GM11168 (cell line): ENCODE measurements around the gene TM9SF4.

ENCODE experiments used
- in situ Hi-C: fragments of 300-500 bp; cut with MboI; formaldehyde crosslinking; loops from one replicate; pipeline ENCODE4 v1.12.0; 2022; ENCODE audit warnings: low sequenced_read_pairs; ENCODE audit not compliant: unreplicated experiment

TM9SF4 gene

DNA sequence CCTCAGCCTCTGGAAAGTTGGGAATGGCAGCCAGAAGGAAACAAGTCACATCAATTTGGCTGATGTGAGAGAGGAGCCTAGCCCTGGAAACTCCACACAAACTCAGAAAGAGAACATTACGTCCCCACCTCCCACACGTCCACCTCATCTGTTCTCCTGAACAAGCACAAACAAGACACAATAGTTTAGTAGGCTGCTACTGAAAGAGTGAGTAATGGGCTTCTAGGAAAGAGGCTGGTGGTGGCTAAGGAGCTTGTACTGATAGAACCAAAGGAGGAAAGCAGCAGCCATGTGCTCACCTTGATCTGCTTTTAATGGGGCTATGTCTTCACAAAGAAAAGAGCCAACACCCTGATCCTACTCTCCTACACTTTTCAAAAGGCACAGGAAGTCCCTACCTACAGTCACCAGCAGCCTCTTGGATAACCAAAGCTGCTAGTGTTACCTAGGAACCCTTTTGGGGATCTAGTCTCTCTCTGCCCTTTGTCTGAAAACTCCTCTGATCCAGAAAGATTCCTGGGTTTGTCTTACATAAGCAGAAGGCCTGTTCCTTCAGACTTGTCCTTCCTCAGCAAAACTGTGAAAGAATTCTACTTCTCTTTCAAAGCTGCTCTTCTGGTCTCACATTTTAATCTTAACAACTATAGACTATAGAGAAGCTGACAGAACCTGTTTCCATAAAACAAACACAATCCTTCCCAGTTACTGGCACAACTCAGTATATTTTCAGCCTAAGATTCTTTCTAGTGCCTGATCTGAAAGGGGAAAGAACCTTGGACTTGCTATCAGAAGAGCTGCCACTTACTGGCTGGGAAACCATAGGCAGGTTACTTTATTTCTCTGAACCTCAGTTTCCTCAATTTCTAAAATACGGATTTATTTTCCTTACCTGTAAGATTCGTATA lies 94.9 kb downstream of the TM9SF4 start:
- in situ Hi-C loops, result no loop called here

DNA sequence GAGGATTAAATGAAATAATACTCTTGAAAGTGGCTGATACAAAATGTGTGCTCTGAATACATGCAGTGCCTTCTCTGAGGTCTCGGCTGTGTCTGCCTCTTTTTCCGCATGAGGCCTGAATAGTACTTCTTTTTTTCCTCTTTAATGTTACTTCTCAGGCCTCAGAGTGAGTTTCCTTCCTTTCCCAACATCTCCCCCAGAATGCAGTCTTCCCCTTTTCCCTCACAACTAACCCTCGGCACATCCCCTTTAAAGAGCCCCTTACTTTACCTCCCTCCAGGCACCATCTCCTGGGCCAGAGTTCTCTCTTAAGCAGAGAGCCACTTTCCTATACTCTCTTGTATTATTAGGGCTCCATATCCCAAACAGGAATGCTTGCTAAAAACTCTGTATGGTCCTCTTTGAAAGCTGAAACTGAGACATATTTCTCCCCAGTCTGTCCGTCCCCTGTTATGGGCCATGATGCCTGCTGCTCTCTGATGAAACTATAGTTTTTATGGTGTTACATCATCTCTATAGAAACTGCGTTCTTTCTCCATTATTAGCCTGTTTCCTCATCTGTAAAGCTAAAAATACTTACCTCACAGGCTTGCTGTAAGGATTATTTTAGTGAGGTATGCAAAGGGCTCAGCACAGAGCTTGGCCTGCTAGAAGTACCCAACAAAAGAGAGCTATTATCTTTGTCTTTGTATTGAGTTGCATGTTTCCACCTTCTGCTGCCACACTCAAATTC lies 95.8 kb downstream of the TM9SF4 start:
- in situ Hi-C loops, result no loop called here

DNA sequence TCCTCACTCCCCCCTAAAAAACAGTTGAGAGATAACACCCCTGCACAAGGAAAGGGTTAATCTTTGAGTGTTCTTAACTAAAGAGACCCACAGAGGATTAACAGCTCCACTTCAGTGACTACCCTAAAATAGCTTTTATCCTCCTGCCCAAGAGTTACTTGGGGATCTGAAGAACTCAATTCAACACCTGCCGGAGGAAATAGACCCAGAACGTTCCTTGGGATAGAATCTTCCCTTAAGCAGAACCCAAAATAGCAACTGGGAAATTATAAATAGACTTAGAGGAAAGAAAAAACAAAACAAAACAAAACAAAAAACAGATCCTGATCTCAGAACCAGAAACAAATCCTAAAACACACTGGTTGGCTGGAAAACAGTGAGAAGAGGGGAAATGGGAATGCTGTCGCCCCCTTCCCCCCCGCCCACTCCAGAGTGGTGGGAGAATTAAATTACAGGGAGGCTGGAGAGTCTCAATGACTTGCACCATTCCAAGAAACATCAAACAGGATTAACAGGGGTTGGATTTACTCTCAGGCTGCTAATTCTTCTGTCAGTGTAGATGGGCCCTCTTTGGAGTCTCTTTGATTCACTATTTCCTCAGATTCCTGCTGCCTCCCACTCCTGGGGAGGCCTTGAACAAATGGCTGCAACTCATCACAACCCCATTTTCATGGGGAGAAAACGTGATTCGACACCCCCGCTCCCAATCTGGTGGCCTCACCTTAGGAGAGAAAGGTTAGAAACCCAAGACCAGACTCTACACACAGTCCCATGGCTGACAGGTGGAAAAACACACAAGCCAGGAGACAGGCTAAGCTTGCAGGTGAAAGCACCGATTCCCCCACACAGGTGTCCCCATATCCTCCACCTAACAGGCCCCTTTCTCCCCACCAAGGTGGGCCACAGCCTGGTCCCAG lies 96.6 kb downstream of the TM9SF4 start:
- in situ Hi-C loops, result no loop called here

DNA sequence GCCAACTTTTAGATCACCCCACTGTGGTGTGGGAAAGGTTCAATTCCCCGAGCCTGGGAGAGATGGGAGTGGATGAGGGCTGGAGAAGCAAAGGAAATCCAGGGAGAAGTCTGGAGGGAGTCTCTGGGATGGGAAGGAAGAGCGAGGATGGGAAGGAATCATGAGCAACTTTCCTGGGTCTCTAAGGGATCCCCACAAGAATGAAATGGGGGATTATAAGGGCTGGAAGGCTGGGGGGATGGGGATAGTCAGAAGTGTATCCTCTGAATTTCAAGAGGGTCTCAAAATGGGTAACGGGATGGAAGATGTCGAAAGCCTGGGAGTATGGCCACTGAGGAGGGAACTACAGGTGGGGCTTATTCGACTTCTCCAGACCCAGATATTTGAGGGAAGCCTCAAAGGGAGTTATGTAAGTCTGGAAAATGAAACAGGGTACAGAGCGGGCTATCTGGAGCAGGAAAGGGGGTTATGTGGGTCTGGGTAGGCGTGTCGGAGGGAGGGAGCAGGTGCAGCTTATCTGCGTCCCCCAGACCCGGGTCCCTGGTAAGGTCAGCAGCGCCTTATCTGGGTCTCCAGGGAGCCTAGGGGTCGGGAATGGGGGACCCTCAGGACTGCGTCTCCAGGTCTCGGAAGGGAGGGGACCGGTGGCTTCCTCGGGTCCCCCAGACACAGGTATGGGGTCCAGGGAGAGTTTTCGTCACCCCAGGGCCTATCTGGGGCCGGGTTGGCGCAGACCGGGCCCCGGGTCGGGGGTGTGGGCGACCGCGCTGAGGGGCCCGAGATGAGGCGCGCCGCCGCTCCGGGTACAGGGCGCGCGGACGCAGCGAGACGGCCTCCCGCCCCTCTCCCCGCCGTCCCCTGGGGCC lies 97.5 kb downstream of the TM9SF4 start:
- in situ Hi-C loops, result no loop called here

DNA sequence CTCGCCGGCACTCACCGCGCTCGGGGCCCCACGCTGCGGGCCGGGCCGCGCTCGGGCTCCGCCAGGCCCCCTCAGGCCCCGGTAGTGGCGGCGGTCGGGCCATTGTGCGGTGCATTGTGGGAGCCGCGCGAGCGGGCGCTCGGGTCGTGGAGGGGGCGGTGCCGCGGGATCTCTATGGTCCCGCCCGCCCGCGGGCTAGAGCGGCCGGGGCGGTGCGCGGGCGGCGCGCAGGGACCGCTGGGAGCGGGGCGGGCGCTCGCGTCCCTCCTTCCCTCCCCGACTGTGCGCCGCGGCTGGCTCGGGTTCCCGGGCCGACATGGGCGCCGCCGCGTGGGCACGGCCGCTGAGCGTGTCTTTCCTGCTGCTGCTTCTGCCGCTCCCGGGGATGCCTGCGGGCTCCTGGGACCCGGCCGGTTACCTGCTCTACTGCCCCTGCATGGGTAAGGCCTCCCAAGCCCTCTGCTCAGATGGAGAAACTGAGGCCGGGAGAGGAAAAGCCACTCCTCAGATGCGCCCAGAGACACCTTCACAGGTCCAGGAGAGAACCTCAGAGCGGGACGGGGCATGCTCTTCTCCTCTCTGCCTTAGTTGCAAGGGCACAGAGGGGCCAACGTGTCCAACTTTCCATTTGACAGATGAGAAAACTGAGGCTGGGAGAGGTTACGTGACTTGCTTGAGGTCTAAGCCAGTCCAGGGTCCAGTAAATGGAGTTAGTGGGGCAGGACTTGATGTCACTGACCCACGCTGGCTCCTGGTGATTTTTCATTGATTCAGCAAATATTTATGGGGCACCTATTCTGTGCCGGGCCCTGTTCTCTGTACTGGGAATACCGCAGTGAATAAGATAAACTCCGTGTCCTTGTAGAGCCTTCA lies 98.3 kb downstream of the TM9SF4 start, which contains the start of the genes PLAGL2 and POFUT1:
PLAGL2 (minus strand) TSS at position 118 of the 873 bp plus-strand sequence. CDS start 5,565 bp downstream, outside the sequence.
POFUT1 (plus strand) TSS at position 255 of the 873 bp plus-strand sequence; CDS start at position 317, 62 bp downstream.
- in situ Hi-C loops, result no loop called here

DNA sequence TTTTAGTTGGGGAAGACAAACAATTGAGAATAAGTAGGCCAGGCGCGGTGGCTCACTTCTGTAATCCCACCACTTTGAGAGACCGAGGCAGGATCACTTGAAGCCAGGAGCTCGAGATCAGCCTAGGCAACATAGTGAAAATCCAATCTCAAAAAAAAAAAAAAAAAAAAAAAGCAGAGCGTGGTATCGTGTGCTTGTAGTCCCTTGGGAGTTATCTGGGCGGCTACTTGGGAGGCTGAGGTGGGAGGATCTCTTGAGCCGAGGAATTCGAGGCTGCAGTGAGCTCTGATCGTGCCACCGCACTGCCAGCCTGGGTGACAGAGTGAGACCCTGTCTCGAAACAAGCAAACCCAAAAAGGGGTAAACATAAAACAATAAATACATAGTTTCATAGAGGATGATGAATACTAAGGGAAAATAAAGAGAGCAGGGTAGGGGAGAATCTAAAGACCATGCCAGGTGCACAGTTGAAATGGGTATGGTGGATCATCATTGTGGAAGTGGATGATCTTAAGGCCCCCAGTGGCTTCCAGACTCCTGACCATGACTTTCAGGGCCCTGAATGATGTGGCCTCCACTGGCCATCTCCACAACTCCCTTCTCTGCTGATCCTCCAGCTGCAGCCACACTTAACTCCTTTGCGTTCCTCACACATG lies 99.1 kb downstream of the TM9SF4 start:
- in situ Hi-C loops, result no loop called here

DNA sequence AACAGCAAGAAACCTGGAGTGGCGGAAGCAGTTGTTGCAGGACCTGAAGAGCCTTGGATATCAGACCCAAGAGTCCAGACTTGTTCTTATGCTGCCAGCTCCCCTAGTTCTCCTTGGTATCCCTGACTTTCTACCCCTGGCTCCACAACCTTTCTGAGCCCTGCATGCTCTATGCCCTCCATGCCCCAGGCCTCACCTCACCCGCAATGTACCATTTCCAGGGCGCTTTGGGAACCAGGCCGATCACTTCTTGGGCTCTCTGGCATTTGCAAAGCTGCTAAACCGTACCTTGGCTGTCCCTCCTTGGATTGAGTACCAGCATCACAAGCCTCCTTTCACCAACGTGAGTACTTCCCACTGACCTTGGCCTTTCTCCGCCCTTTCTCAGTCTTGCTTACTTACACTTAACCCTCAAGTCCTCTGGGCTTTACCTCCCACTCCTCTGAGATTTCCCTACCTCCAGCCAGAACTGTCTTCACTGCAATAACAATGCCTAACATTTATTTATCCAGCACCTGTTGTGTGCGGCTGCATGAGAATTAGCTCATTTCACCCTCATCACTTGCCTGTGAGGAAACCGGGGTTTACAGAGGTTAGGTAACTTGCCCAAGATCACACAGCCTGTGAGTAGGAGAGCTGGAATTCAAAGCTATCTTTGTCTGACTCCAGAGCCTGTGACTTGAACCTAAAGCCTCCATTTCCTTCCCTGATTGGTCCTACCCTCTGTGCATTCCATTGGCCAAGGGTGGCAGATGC lies 100.5 kb downstream of the TM9SF4 start:
- in situ Hi-C loops, result no loop called here

DNA sequence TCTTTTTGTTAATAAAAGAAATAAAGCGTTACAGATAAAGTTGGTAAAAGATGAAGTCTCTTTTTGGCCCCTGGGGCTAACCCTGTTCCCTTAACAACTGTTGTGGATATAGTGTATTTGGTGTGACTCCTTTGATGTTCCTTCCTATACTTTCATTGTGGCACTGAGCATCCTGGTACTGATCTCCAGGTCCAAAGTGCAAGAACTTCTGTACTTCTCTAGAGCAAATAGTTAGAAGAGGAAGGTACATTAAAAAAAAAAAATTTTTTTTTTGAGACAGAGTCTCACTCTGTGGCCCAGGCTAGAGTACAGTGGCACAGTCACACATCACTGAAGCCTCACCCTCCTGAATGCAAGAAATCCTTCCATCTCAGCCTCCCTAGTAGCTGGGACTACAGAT lies 104.4 kb downstream of the TM9SF4 start:
- in situ Hi-C loops, result no loop called here

DNA sequence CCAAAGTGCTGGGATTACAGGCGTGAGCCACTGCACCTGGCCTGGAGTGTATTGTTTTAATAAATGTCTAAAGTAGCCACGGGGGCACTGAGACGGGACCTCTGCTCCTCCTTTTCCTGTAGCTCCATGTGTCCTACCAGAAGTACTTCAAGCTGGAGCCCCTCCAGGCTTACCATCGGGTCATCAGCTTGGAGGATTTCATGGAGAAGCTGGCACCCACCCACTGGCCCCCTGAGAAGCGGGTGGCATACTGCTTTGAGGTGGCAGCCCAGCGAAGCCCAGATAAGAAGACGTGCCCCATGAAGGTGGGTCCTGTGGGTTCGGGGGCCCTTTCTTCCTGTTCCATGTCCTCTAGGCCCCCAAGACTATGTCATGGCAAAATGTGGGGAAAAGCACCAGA lies 105.6 kb downstream of the TM9SF4 start:
- in situ Hi-C loops, result no loop called here

DNA sequence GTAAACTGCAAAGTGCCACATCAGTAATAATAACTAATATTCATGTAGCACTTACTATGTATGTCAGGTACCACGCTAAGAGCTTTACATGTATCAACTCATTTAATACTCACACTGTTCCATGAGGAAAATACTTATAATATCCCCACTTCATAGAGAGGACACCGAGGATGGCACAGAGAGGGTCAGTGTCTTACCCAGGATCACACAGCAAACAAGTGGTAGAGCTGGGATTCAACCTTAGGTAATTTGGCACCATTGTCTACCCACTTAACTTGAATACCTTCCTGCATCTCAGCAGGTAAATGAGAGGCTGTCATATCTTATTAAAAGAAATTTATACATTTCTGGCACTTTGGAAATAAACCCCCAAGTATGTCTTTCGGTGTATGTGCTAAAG lies 106.2 kb downstream of the TM9SF4 start:
- in situ Hi-C loops, result no loop called here

DNA sequence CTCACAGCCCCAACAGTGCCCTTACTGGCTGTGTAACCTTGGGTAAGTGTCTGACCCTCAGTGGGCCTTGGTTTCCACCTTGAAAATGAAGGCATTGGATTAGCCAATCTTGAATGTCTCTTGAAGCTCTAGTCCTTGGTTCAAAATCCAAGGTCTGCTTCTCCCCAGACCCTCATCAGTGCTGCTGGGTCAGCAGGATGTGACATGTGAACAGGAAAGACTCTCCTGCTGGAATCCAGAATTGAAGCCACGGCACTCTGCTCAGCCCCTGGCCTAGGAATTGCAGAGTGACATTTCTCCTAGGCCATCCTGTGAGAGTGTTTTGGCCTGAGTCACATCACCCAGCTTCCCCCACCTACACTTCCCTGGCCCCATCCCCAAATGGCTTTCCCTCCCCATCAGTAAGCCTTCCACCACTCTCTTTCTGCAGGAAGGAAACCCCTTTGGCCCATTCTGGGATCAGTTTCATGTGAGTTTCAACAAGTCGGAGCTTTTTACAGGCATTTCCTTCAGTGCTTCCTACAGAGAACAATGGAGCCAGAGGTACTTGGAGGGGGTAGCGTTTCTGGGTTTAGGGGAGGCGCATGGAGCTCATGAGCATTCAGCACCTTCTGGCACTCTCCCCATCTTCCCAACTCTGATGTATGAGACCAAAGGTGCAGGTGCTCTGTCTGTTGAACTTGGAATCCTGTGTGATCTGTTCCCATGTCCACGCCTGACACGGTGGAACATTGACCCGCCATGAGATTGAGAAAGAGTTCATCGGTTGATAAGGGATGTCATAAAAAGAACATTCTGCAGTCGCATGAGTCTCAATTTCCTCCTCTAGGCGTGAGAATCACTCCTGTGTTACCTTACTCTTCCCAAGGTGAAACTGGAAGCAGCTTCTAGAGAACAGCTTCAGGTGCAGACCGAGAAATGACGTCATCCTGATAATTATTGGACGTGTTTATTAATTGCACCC lies 106.9 kb downstream of the TM9SF4 start:
- in situ Hi-C loops, result no loop called here
